Left lung (tissue), 10 donors: ENCODE results near the gene SNX17. TPM values are rescaled to one million over a fixed set of nuclear protein-coding genes. Genes with fewer than 3 reads are reported as not detected.
"Not testable (repeated sequence)": the region's sequence is repeated elsewhere in the genome, so short reads cannot be mapped to it uniquely, and the experiment has no call there.

Experiments
- ATAC-seq: fragments of 200-7000 bp; cut with Tn5 transposase; one replicate; pipeline ENCODE4 v1.9.1; 2020; ENCODE audit warnings: moderate library complexity
- DNase-seq, 4 donors: peaks; one replicate each; pipeline ENCODE4 v3.0.0-alpha.2; 2013 to 2020
- H3K27ac ChIP-seq, 2 donors: fragments of 200-600 bp; sonication (generic) in 1 of 2; one replicate each; pipeline versions ENCODE4 v1.5.0 to v1.8.0; 2020 to 2021
- H3K27me3 ChIP-seq, 2 donors: fragments of 200-600 bp; sonication (generic) in 1 of 2; one replicate each; pipeline versions ENCODE4 v1.5.0 to v1.8.0; 2020 to 2021
- H3K36me3 ChIP-seq, 2 donors: fragments of 200-600 bp; sonication (generic) in 1 of 2; one replicate each; pipeline versions ENCODE4 v1.5.0 to v1.8.0; 2020 to 2021
- H3K4me1 ChIP-seq, 2 donors: fragments of 200-600 bp; one replicate each; pipeline ENCODE4 v1.8.0; 2021
- H3K4me3 ChIP-seq, 2 donors: fragments of 200-600 bp; sonication (generic) in 1 of 2; one replicate each; pipeline versions ENCODE4 v1.5.0 to v1.8.0; 2020 to 2021; ENCODE audit warnings: mild to moderate bottlenecking in 1 of 2
- H3K9me3 ChIP-seq, 2 donors: fragments of 200-600 bp; sonication (generic) in 1 of 2; one replicate each; pipeline versions ENCODE4 v1.5.0 to v1.8.0; 2020 to 2021
- intact Hi-C, 2 donors: fragments of 100-400 bp; cut with DNase I; formaldehyde crosslinking; loops; one replicate each; pipeline versions ENCODE4 v1.11.2 to v1.14.2; 2022
- polyA plus RNA-seq, 6 donors: library from polyadenylated mRNA; unstranded; fragments of 120-200 nt; gene quantifications; one replicate each; pipeline ENCODE4 v1.2.1, GENCODE V29; 2013; ENCODE audit not compliant: insufficient read length in 6 of 6
- total RNA-seq, 2 donors: library from RNA; stranded (reverse); fragmentation: NEBNext Ultra II Directional; extraction: Animal tissue kit (Norgen Biotek cat#: 25700); gene quantifications; one replicate each; pipeline ENCODE4 v1.2.1, GENCODE V29; 2021
- TF ChIP-seq, protein P1 (sequence below), 2 donors: fragments of 200-600 bp; sonication (generic) in 1 of 2; IDR thresholded peaks; one replicate each; pipeline versions ENCODE4 v1.5.0 to v1.8.0; 2021; ENCODE audit warnings: antibody characterized with exemption in 2 of 2
- donor health status: DM: no; HTN: yes; CAD: no.
- donor health status: DM: no; HTN: no; CAD: no.

Gene SNX17
- total and polyA plus RNA-seq, 8 donors: 91.0 to 121 (median 102) TPM

DNA sequence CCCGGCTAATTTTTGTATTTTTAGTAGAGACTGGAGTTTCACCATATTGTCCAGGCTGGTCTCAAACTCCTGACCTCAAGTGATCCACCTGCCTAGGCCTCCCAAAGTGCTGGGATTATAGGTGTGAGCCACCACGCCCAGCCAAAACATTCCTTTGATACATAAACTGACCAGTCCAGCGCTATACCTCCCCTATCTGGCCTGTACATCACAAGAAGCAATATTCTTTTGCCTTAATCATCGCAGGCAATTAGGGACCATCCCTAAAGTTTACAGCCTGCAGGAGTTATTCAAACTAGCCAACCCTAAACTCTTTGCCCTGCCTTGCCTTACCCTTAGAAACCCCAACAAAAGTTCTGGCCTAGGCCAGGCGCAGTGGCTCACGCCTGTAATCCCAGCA, 45.7 kb downstream of the SNX17 start:
- Histone ChIP-seq H3K4me3 (no peak overlapping the region), H3K27ac (no peak overlapping the region), H3K36me3 (no peaks in the 10 kb centered on the region), H3K9me3 (no peaks in the 10 kb centered on the region), H3K4me1 (no peaks in the 10 kb centered on the region), H3K27me3 (no peaks in the 10 kb centered on the region)
- DNase-seq (no peak), ATAC-seq (no peak)
- TF ChIP-seq, protein P1, sequence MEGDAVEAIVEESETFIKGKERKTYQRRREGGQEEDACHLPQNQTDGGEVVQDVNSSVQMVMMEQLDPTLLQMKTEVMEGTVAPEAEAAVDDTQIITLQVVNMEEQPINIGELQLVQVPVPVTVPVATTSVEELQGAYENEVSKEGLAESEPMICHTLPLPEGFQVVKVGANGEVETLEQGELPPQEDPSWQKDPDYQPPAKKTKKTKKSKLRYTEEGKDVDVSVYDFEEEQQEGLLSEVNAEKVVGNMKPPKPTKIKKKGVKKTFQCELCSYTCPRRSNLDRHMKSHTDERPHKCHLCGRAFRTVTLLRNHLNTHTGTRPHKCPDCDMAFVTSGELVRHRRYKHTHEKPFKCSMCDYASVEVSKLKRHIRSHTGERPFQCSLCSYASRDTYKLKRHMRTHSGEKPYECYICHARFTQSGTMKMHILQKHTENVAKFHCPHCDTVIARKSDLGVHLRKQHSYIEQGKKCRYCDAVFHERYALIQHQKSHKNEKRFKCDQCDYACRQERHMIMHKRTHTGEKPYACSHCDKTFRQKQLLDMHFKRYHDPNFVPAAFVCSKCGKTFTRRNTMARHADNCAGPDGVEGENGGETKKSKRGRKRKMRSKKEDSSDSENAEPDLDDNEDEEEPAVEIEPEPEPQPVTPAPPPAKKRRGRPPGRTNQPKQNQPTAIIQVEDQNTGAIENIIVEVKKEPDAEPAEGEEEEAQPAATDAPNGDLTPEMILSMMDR (IDR thresholded peaks at IDR 0.05): no peak
- intact Hi-C loops: no loop called here

DNA sequence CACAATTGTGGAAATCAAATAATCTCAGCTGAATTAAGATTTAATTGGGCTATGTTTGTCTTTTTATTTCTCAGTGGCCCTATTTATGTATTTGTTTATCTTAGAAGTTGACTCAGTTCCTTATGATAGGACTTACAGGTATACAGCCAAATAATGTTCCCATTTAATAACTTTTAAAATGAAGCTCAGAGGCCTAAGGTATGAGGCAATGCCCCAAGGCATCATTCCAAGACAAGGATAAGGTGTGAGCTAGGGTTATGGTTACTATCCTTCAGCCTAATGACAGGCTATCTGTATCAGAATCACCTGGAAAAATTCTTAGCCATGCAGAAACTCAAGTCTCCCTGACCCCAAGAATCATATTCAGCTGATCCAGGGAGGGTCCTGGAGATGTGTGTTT, 50.6 kb downstream of the SNX17 start:
- intact Hi-C loops: no loop called here

DNA sequence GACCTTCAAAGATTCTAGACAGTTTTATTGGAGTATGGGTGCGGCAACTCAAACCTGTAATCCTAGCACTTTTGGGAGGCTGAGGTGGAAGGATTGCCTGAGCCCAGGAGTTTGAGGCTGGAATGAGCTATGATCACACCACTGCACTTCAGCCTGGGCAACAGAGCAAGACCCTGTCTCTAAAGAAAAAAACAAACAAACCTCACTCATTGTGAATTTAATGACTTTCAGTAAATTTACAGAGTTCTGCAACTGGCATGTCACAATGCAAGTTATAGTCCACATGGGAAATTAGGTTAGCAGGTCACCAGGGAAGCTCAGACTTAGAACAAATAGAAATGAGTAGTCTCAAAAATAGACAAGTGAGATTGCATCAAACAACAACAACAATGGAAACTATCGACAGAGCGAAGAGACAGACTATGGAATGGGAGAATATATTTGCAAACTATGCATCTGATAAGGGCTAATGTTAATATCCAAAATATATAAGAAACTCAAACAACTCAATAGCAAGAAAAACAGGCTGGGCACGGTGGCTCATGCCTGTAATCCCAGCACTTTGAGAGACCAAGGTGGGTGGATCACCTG, 51.3 kb downstream of the SNX17 start:
- no peak for DNase-seq
- Histone ChIP-seq H3K4me1 (no peaks in the 10 kb centered on the region), H3K4me3 (no peak overlapping the region), H3K36me3 (no peaks in the 10 kb centered on the region), H3K27ac (no peak overlapping the region), H3K27me3 (no peaks in the 10 kb centered on the region), H3K9me3 (no peaks in the 10 kb centered on the region)
- TF ChIP-seq, protein P1 (IDR thresholded peaks at IDR 0.05): no peak
- intact Hi-C loops: no loop called here
- ATAC-seq: no peak

More for the DNA sequence above, 50.6 kb downstream of the SNX17 start:
- Histone ChIP-seq H3K4me3 (no peak overlapping the region), H3K9me3 (no peaks in the 10 kb centered on the region), H3K27me3 (no peaks in the 10 kb centered on the region), H3K36me3 (no peaks in the 10 kb centered on the region), H3K4me1 (no peaks in the 10 kb centered on the region), H3K27ac (no peak overlapping the region)
- TF ChIP-seq, protein P1 (IDR thresholded peaks at IDR 0.05): no peak
- DNase-seq (no peak), ATAC-seq (no peak)

DNA sequence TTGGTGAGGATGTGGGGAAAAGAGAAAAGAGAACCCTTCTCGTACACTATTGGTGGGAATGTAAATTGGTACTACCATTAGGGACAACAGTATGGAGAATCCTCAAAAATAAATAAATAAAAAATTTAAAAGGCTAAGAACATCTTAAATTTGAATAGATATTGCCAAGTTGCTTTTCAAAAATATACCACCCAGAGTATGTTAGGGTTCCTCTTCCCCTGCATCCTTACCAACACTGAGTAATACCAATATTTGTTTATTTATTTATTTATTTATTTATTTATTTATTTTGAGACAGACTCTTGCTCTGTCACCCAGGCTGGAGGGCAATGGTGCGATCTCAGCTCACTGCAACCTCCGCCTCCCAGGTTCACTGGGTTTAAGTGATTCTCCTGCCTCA, 52.5 kb downstream of the SNX17 start:
- DNase-seq: no peak
- Histone ChIP-seq H3K4me1 (peaks cover 0 to 7% of the 10 kb centered on the region in 2 donors), H3K36me3 (no peaks in the 10 kb centered on the region), H3K27me3 (no peaks in the 10 kb centered on the region), H3K9me3 (no peaks in the 10 kb centered on the region), H3K4me3 (no peak overlapping the region), H3K27ac (no peak overlapping the region)
- ATAC-seq: no peak
- intact Hi-C loops: no loop called here
- TF ChIP-seq, protein P1 (IDR thresholded peaks at IDR 0.05): no peak

DNA sequence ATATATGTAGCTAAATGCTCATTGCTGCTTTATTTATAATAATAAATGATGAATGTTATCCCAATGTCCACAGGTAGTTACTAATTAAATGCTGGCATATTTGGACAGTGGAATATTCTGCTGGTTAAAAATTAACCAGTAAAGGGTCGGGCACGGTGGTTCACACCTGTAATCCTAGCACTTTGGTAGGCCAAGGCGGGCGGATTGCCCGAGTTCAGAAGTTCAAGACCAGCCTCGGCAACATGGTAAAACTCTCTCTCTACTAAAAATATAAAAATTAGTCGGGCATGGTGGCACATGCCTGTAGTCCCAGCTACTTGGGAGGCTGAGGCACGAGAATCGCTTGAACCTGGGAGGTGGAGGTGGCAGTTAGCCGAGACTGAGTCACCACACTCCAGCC, 54.6 kb downstream of the SNX17 start:
- H3K36me3 ChIP-seq, H3K27me3 ChIP-seq, H3K27ac ChIP-seq, intact Hi-C loops, H3K9me3 ChIP-seq, DNase-seq, H3K4me3 ChIP-seq, ATAC-seq: not testable (repeated sequence)
- peaks cover 5 to 17% of the 10 kb centered on the region in 2 donors for H3K4me1 ChIP-seq

Other genes with a start within 250 kb of the SNX17 start
- not detected for gene ABHD1, start 246.8 kb upstream of the SNX17 start, total RNA-seq
- gene ABHD1, start 246.8 kb upstream of the SNX17 start, polyA plus RNA-seq: 1 to 10 TPM in 3 of 6 donors, under 1 TPM in 3; 0.69 to 1.3 (median 1.0) TPM
- gene PREB, start 236.0 kb upstream of the SNX17 start, total RNA-seq: 10 to 100 TPM; 50.8 to 65.3 TPM
- gene PREB, start 236.0 kb upstream of the SNX17 start, polyA plus RNA-seq: 10 to 100 TPM; 34.3 to 45.7 (median 38.2) TPM
- not detected for gene PRR30, start 231.2 kb upstream of the SNX17 start, total RNA-seq
- gene PRR30, start 231.2 kb upstream of the SNX17 start, polyA plus RNA-seq: not detected
- under 1 TPM; 0.08 to 0.50 TPM for gene TCF23, start 221.6 kb upstream of the SNX17 start, total RNA-seq
- gene TCF23, start 221.6 kb upstream of the SNX17 start, polyA plus RNA-seq: under 1 TPM; 0.06 to 0.21 (median 0.08) TPM
- 100 to 1,000 TPM in 1 of 2 donors, 10 to 100 TPM in 1; 87.5 to 102 TPM for gene ATRAID, start 158.6 kb upstream of the SNX17 start, total RNA-seq
- 100 to 1,000 TPM; 126 to 141 (median 130) TPM for gene ATRAID, start 158.6 kb upstream of the SNX17 start, polyA plus RNA-seq
- 10 to 100 TPM; 27.3 to 43.7 TPM for gene SLC5A6, start 158.3 kb upstream of the SNX17 start, total RNA-seq
- gene SLC5A6, start 158.3 kb upstream of the SNX17 start, polyA plus RNA-seq: 10 to 100 TPM; 24.1 to 47.2 (median 31.7) TPM
- 10 to 100 TPM; 31.1 to 51.2 TPM for gene CAD, start 153.2 kb upstream of the SNX17 start, total RNA-seq
- 10 to 100 TPM; 39.0 to 52.8 (median 44.9) TPM for gene CAD, start 153.2 kb upstream of the SNX17 start, polyA plus RNA-seq
- gene SLC30A3, start 107.6 kb upstream of the SNX17 start, total RNA-seq: under 1 TPM; 0.39 to 0.64 TPM
- gene SLC30A3, start 107.6 kb upstream of the SNX17 start, polyA plus RNA-seq: under 1 TPM; 0.26 to 0.69 (median 0.48) TPM
- gene DNAJC5G, start 95.2 kb upstream of the SNX17 start, total RNA-seq: not detected
- gene DNAJC5G, start 95.2 kb upstream of the SNX17 start, polyA plus RNA-seq: under 1 TPM; 0.19 to 0.41 (median 0.30) TPM
- under 1 TPM in 1 of 2 donors, not detected in 1; 0.17 TPM for gene TRIM54, start 88.2 kb upstream of the SNX17 start, total RNA-seq
- gene TRIM54, start 88.2 kb upstream of the SNX17 start, polyA plus RNA-seq: under 1 TPM in 5 of 6 donors, not detected in 1; 0.07 to 0.14 (median 0.09) TPM
- gene UCN, start 62.2 kb upstream of the SNX17 start, total RNA-seq: 1 to 10 TPM; 1.5 to 2.6 TPM
- 1 to 10 TPM; 1.3 to 2.4 (median 1.8) TPM for gene UCN, start 62.2 kb upstream of the SNX17 start, polyA plus RNA-seq
- 100 to 1,000 TPM in 1 of 2 donors, 10 to 100 TPM in 1; 96.4 to 103 TPM for gene MPV17, start 47.5 kb upstream of the SNX17 start, total RNA-seq
- gene MPV17, start 47.5 kb upstream of the SNX17 start, polyA plus RNA-seq: 100 to 1,000 TPM in 1 of 6 donors, 10 to 100 TPM in 5; 91.6 to 106 (median 99.0) TPM
- 10 to 100 TPM; 45.2 to 54.5 TPM for gene GTF3C2, start 13.9 kb upstream of the SNX17 start, total RNA-seq
- 10 to 100 TPM; 63.3 to 71.7 (median 68.1) TPM for gene GTF3C2, start 13.9 kb upstream of the SNX17 start, polyA plus RNA-seq
- 10 to 100 TPM; 30.7 to 36.9 TPM for gene EIF2B4, start 278 bp upstream of the SNX17 start, total RNA-seq
- 10 to 100 TPM; 50.3 to 61.4 (median 53.4) TPM for gene EIF2B4, start 278 bp upstream of the SNX17 start, polyA plus RNA-seq
- gene ZNF513, start 10.1 kb downstream of the SNX17 start, total RNA-seq: 10 to 100 TPM; 16.4 to 17.2 TPM
- 10 to 100 TPM; 12.8 to 18.8 (median 15.8) TPM for gene ZNF513, start 10.1 kb downstream of the SNX17 start, polyA plus RNA-seq
- gene PPM1G, start 39.0 kb downstream of the SNX17 start, total RNA-seq: 10 to 100 TPM; 55.5 to 66.5 TPM
- gene PPM1G, start 39.0 kb downstream of the SNX17 start, polyA plus RNA-seq: 10 to 100 TPM; 72.1 to 88.0 (median 81.1) TPM
- gene NRBP1, start 58.0 kb downstream of the SNX17 start, total RNA-seq: 10 to 100 TPM; 81.6 to 85.4 TPM
- gene NRBP1, start 58.0 kb downstream of the SNX17 start, polyA plus RNA-seq: 100 to 1,000 TPM; 119 to 137 (median 123) TPM
- gene KRTCAP3, start 71.8 kb downstream of the SNX17 start, total RNA-seq: 10 to 100 TPM; 34.0 to 45.6 TPM
- gene KRTCAP3, start 71.8 kb downstream of the SNX17 start, polyA plus RNA-seq: 10 to 100 TPM; 12.0 to 17.8 (median 14.7) TPM
- gene IFT172, start 119.1 kb downstream of the SNX17 start, total RNA-seq: 10 to 100 TPM; 21.0 to 23.8 TPM
- 10 to 100 TPM; 42.8 to 65.3 (median 55.6) TPM for gene IFT172, start 119.1 kb downstream of the SNX17 start, polyA plus RNA-seq
- gene FNDC4, start 124.6 kb downstream of the SNX17 start, total RNA-seq: 1 to 10 TPM; 4.4 to 8.0 TPM
- 10 to 100 TPM; 12.3 to 16.6 (median 14.0) TPM for gene FNDC4, start 124.6 kb downstream of the SNX17 start, polyA plus RNA-seq
- under 1 TPM in 1 of 2 donors, not detected in 1; 0.37 TPM for gene GCKR, start 126.2 kb downstream of the SNX17 start, total RNA-seq
- gene GCKR, start 126.2 kb downstream of the SNX17 start, polyA plus RNA-seq: 1 to 10 TPM in 4 of 6 donors, under 1 TPM in 2; 0.57 to 1.8 (median 1.3) TPM
- gene ZNF512, start 212.4 kb downstream of the SNX17 start, total RNA-seq: 10 to 100 TPM; 29.3 to 29.6 TPM
- 10 to 100 TPM; 78.8 to 93.5 (median 84.5) TPM for gene ZNF512, start 212.4 kb downstream of the SNX17 start, polyA plus RNA-seq